Measurements from ENCODE around the gene FAM20A. TPM values are rescaled to one million over a fixed set of nuclear protein-coding genes. Genes with fewer than 3 reads are reported as not detected.

FAM20A gene
- total and polyA plus RNA-seq, 9 of the 15 experiments (the other 6 are each of a cell fraction or from before 2014, with no cell fraction given), result 0.07 TPM; not detected in 8

DNA sequence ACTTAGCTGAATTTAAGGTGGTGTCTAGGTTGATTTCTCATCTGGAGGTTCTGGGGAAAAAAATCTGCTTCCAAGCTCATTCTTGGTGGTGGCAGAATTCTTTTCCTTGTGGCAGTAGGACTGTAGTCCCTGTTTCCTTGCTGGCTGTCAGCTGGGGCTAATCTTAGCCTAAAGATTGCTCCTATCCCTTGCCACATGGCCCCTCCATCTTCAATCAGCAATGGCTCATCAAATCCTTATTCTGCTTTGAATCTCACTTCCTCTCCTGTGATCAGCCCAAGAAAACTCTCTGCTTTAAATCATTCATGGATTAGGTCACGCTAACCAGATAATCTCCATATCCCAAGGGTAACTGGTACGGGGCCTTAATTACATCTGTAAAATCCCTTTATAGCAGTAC is 6.6 kb downstream of the FAM20A start:
- TF ChIP-seq RNF2 (IDR thresholded peaks at IDR 0.05), result no peak
- no peak for TF ChIP-seq PCBP2 (IDR thresholded peaks at IDR 0.05; ENCODE audit: low read depth, low read length, poor library complexity, severe bottlenecking)
- 35% methylated on average over 2 of the region's 2 CpGs for WGBS (ENCODE audit: insufficient coverage, low coverage, missing lambda C conversion rate)
- Histone ChIP-seq H3K4me2 (ENCODE audit: insufficient read depth, low read length) (no peak overlapping the region), H3K9me3 (replicated peaks; ENCODE audit: control insufficient read depth, insufficient read depth, low read depth, low read length) (no peaks in the 10 kb centered on the region), H3K27ac (ENCODE audit: extremely low read depth, low read depth, low read length) (no peak overlapping the region), H3K36me3 (ENCODE audit: control insufficient read depth, insufficient read depth, low read length) (no peaks in the 10 kb centered on the region), H3K4me3 (no peak overlapping the region), H3K79me2 (ENCODE audit: control insufficient read depth, insufficient read depth, low read length) (no peaks in the 10 kb centered on the region), H2AFZ (ENCODE audit: low read depth, low read length) (no peak overlapping the region), H3K27me3 (ENCODE audit: control insufficient read depth in 2 of 2, insufficient read depth in 2 of 2, low read length in 2 of 2) (peaks cover 10 to 12% of the 10 kb centered on the region in 2 experiments; a peak in 4 of 5 replicates), H3K9me1 (ENCODE audit: control insufficient read depth, insufficient read depth, low read length) (no peaks in the 10 kb centered on the region), H3K9ac (ENCODE audit: insufficient read depth in 1 of 2, low read depth in 2 of 2, low read length in 2 of 2) (no peak overlapping the region), H4K20me1 (replicated peaks; ENCODE audit: control insufficient read depth, insufficient read depth, low read length) (no peaks in the 10 kb centered on the region), H3K4me1 (replicated peaks in 1 of 2; ENCODE audit: control insufficient read depth in 2 of 2, insufficient read depth in 2 of 2, low read length in 2 of 2) (peaks cover 0 to 6% of the 10 kb centered on the region in 2 experiments; a peak in 1 of 5 replicates)
- ChIA-PET POLR2A (interaction anchor here (0.9 kb wide), 1 partner anchor 14 kb away, joined by 5 read pairs; no protein-coding TSS in a partner anchor), CTCF (ENCODE audit: low intra/inter-chr PET ratio) (no interaction called here)
- in situ Hi-C loops (cut with MboI), result no loop called here
- no peak for DNase-seq (ENCODE audit: extremely low read depth in 1 of 4, low spot score in 3 of 4)
- no peak for FAIRE-seq
- intact Hi-C loops (cut with micrococcal nuclease), result no loop called here
- no peak for ATAC-seq
- BruUV-seq (replicated peaks), result no TSS peak

DNA sequence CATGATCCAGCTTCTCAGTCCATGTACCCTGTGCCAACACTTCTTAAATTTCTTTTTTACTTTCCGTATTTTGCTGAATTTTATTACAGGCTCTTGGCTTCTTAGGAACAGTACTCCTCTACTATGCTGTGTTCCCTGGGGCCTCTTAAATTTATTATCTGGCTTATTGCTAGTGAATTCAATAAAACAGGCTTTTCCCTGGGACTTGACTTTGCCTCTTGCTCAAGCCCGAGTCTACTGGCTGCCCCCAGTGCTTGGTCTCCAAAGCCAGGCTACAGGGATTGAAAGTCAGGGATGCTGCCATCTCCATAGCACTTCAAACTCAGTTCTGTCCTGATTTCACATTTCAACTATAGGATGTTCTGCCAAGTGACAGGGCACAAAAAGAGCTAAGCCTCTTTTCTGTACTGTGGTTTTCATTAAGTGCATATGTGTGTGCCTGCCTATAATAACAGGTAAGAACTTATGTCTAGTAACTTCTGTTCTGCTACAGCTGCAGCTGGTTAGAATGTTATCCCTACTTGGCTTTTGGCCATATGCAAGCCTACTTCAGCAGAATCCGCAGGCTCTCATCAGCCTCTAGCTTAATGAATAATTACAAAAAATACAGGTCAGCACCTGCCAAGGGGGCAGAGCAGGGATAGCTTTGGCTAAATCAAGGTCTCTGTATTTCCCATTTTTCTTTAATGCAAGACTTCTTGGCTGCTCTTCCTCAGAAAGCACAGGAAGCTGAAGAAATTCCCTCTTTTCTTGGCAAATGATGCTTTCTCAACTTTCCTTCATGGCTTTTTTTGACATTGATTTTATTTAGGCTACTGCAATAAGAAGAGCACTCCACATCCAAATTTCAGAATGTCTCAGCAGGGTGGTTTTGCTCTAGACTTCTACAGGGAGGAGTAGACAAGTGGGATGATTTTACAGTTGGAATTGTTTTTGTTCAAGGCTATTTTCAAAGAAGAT is 8.2 kb downstream of the FAM20A start:
- 29% methylated on average over 3 of the region's 3 CpGs for WGBS (ENCODE audit: insufficient coverage, low coverage, missing lambda C conversion rate)
- Histone ChIP-seq H3K4me3 (no peak overlapping the region), H3K9me1 (ENCODE audit: control insufficient read depth, insufficient read depth, low read length) (no peaks in the 10 kb centered on the region), H4K20me1 (replicated peaks; ENCODE audit: control insufficient read depth, insufficient read depth, low read length) (no peaks in the 10 kb centered on the region), H3K36me3 (ENCODE audit: control insufficient read depth, insufficient read depth, low read length) (no peaks in the 10 kb centered on the region), H3K4me2 (ENCODE audit: insufficient read depth, low read length) (no peak overlapping the region), H3K27ac (ENCODE audit: extremely low read depth, low read depth, low read length) (no peak overlapping the region), H3K79me2 (ENCODE audit: control insufficient read depth, insufficient read depth, low read length) (no peaks in the 10 kb centered on the region), H3K4me1 (replicated peaks in 1 of 2; ENCODE audit: control insufficient read depth in 2 of 2, insufficient read depth in 2 of 2, low read length in 2 of 2) (peaks cover 0 to 6% of the 10 kb centered on the region in 2 experiments; a peak in 1 of 5 replicates), H3K9me3 (replicated peaks; ENCODE audit: control insufficient read depth, insufficient read depth, low read depth, low read length) (no peaks in the 10 kb centered on the region), H3K27me3 (ENCODE audit: control insufficient read depth in 2 of 2, insufficient read depth in 2 of 2, low read length in 2 of 2) (peaks cover 0 to 9% of the 10 kb centered on the region in 2 experiments; a peak in 3 of 5 replicates), H2AFZ (ENCODE audit: low read depth, low read length) (no peak overlapping the region), H3K9ac (ENCODE audit: insufficient read depth in 1 of 2, low read depth in 2 of 2, low read length in 2 of 2) (no peak overlapping the region)
- ChIA-PET POLR2A (no interaction called here), CTCF (ENCODE audit: low intra/inter-chr PET ratio) (no interaction called here)
- no TSS peak for BruUV-seq (replicated peaks)
- intact Hi-C loops (cut with micrococcal nuclease) (no loop called here), in situ Hi-C loops (cut with MboI) (no loop called here)
- ATAC-seq, result no peak
- TF ChIP-seq FOXA3 (CRISPR knock-in tag; conservative IDR thresholded peaks at IDR 0.05 in 1 of 2, IDR thresholded peaks at IDR 0.05 in 1 of 2) (no peak), STAT5B (CRISPR knock-in tag; IDR thresholded peaks at IDR 0.05) (no peak)
- TF ChIP-seq, protein P1, sequence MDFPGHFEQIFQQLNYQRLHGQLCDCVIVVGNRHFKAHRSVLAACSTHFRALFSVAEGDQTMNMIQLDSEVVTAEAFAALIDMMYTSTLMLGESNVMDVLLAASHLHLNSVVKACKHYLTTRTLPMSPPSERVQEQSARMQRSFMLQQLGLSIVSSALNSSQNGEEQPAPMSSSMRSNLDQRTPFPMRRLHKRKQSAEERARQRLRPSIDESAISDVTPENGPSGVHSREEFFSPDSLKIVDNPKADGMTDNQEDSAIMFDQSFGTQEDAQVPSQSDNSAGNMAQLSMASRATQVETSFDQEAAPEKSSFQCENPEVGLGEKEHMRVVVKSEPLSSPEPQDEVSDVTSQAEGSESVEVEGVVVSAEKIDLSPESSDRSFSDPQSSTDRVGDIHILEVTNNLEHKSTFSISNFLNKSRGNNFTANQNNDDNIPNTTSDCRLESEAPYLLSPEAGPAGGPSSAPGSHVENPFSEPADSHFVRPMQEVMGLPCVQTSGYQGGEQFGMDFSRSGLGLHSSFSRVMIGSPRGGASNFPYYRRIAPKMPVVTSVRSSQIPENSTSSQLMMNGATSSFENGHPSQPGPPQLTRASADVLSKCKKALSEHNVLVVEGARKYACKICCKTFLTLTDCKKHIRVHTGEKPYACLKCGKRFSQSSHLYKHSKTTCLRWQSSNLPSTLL (IDR thresholded peaks at IDR 0.05), result no peak
- FAIRE-seq, result no peak
- no peak for DNase-seq (ENCODE audit: extremely low read depth in 1 of 4, low spot score in 3 of 4)

All from K562 (cell line).